ENCODE results near the gene PBX1.

DNA sequence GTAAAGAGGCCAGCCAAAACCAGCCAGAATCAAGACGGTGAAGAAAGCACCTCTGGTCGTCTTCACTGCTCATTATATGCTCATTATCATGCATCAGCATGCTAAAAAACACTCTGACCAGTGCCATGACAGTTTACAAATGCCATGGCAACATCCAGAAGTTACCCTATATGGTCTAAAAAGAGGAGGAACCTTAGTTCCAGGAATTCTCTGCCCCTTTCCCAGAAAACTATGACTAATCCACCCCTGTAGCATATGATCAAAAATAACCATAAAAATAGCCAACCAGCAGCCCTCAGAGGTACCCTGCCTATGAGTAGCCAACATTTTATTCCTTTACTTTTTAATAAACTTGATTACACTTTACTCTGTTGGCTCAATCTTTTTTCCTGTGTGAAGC, 34.2 kb upstream of the PBX1 start:
- TF ChIP-seq, protein P1, sequence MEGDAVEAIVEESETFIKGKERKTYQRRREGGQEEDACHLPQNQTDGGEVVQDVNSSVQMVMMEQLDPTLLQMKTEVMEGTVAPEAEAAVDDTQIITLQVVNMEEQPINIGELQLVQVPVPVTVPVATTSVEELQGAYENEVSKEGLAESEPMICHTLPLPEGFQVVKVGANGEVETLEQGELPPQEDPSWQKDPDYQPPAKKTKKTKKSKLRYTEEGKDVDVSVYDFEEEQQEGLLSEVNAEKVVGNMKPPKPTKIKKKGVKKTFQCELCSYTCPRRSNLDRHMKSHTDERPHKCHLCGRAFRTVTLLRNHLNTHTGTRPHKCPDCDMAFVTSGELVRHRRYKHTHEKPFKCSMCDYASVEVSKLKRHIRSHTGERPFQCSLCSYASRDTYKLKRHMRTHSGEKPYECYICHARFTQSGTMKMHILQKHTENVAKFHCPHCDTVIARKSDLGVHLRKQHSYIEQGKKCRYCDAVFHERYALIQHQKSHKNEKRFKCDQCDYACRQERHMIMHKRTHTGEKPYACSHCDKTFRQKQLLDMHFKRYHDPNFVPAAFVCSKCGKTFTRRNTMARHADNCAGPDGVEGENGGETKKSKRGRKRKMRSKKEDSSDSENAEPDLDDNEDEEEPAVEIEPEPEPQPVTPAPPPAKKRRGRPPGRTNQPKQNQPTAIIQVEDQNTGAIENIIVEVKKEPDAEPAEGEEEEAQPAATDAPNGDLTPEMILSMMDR (IDR thresholded peaks at IDR 0.05) = no peak
- no peak for TF ChIP-seq POLR2A (IDR thresholded peaks at IDR 0.05)

Measured in sigmoid colon (tissue), 3 donors.